T-cell (primary cell): ENCODE data around the gene KRTAP3-2. TPM values are rescaled to one million over a fixed set of nuclear protein-coding genes. Genes with fewer than 3 reads are reported as not detected.

Experiments
- ATAC-seq, 4 experiments: fragments of 200-7000 bp in 3 of 4; fragments of 150-1000 bp in 1 of 4; cut with Tn5 transposase; replicated peaks in 1 of 4; 1 replicate in 3 of 4; 2 replicates in 1 of 4; pipeline ENCODE4 v1.10.0; 2021; ENCODE audit warnings: moderate library complexity in 3 of 4, mild to moderate bottlenecking in 2 of 4, moderate number of reproducible peaks in 1 of 4
- CTCF ChIA-PET, 2 donors: fragments of 300-600 bp; sonication (Branson Sonifier 250); formaldehyde crosslinking; loops; one replicate each; lab custom pipeline; 2022; ENCODE audit warnings: antibody characterized with exemption in 2 of 2; lab: Charles Lee
- POLR2A ChIA-PET, 2 donors: fragments of 300-600 bp; sonication (Branson Sonifier 250); formaldehyde crosslinking; loops; one replicate each; lab custom pipeline; 2022; ENCODE audit warnings: antibody characterized with exemption in 2 of 2; lab: Charles Lee
- DNase-seq, 35 experiments: peaks; one replicate each; pipeline versions ENCODE4 v3.0.0 to v3.0.0-alpha.2; 2013 to 2023
- H3K27ac ChIP-seq: one replicate; pipeline ENCODE4 v1.5.1; 2013; ENCODE audit warnings: low read length
- H3K27me3 ChIP-seq, 2 experiments: replicated peaks in 1 of 2; 1 replicate in 1 of 2; 2 replicates in 1 of 2; pipeline versions ENCODE4 v1.6.1 to v1.7.0; 2013; ENCODE audit warnings: low read length in 1 of 2, mixed read lengths in 1 of 2; ENCODE audit not compliant: control insufficient read depth in 2 of 2, insufficient read depth in 2 of 2; ENCODE audit errors: extremely low read depth in 1 of 2
- H3K36me3 ChIP-seq, 2 donors: 1 replicate in 1 of 2; 2 replicates in 1 of 2; pipeline versions ENCODE4 v1.6.1 to v1.7.0; 2013; ENCODE audit warnings: low read length in 1 of 2; ENCODE audit not compliant: control insufficient read depth in 2 of 2, insufficient read depth in 1 of 2; ENCODE audit errors: extremely low read depth in 1 of 2
- H3K4me1 ChIP-seq, 2 experiments: 1 replicate in 1 of 2; 2 replicates in 1 of 2; pipeline versions ENCODE4 v1.6.1 to v1.7.0; 2013; ENCODE audit warnings: low read length in 2 of 2, mixed read lengths in 1 of 2; ENCODE audit not compliant: insufficient read depth in 2 of 2, control insufficient read depth in 1 of 2; ENCODE audit errors: extremely low read depth in 1 of 2
- H3K4me3 ChIP-seq, 2 donors: 1 replicate in 1 of 2; 2 replicates in 1 of 2; pipeline versions ENCODE4 v1.5.1 to v1.7.0; 2013; ENCODE audit warnings: mild to moderate bottlenecking in 2 of 2, low read length in 1 of 2, moderate library complexity in 1 of 2; ENCODE audit not compliant: control insufficient read depth in 1 of 2; ENCODE audit errors: extremely low read depth in 1 of 2
- H3K9me3 ChIP-seq: 2 replicates; pipeline ENCODE4 v1.7.0; 2013
- H3K27ac Mint-ChIP-seq, 2 donors: one replicate each; pipeline ENCODE4 v1.8.0; 2020 to 2021; ENCODE audit warnings: mild to moderate bottlenecking in 2 of 2, mixed read lengths in 2 of 2
- H3K27me3 Mint-ChIP-seq, 2 donors: one replicate each; pipeline ENCODE4 v1.8.0; 2021 to 2022; ENCODE audit warnings: mixed read lengths in 2 of 2
- H3K36me3 Mint-ChIP-seq: one replicate; pipeline ENCODE4 v1.8.0; 2021; ENCODE audit warnings: mixed read lengths
- H3K4me1 Mint-ChIP-seq, 3 donors: one replicate each; pipeline ENCODE4 v1.8.0; 2020 to 2022; ENCODE audit warnings: mixed read lengths in 3 of 3, mild to moderate bottlenecking in 1 of 3
- H3K4me3 Mint-ChIP-seq, 3 donors: one replicate each; pipeline ENCODE4 v1.8.0; 2020 to 2022; ENCODE audit warnings: mild to moderate bottlenecking in 3 of 3, mixed read lengths in 3 of 3, moderate library complexity in 3 of 3
- H3K9me3 Mint-ChIP-seq, 3 donors: one replicate each; pipeline ENCODE4 v1.8.0; 2020 to 2022; ENCODE audit warnings: mixed read lengths in 3 of 3
- WGBS: methylation state at CpG from one replicate; pipeline ENCODE4 v1.1.5; 2013; ENCODE audit warnings: missing lambda C conversion rate; ENCODE audit not compliant: insufficient coverage; 5-methylcytosine and 5-hydroxymethylcytosine counted together
- total RNA-seq, 35 experiments: library from RNA in 6 of 35; stranded (reverse) in 6 of 35; fragments of 120-200 nt in 1 of 35; gene quantifications; one replicate each; pipeline versions ENCODE4 v1.2.1 to v1.2.4 and lab custom pipeline; 2013 to 2026

The KRTAP3-2 gene
- total RNA-seq, 5 donors from 2014 or later (not counting 1 experiment from before 2014, with no cell fraction given): not detected

GRCh38 chr17:40966848-40967247 is 32.9 kb downstream of the KRTAP3-2 start, which contains the start of gene KRT39:
KRT39 (minus strand) TSS chr17:40966948; CDS start chr17:40966856, 92 bp downstream.
- no CpG with 5 or more reads among the region's 1 CpG for WGBS
- no peak within 1 kb of the TSS for H3K4me3 ChIP-seq
- Mint-ChIP-seq H3K9me3 (no peaks in the 10 kb centered on the region), H3K4me3 (no peak within 1 kb of the TSS), H3K27ac (no peak within 1 kb of the TSS), H3K27me3 (peaks cover 8 to 26% of the 10 kb centered on the region in 2 donors), H3K36me3 (no peaks in the 10 kb centered on the region), H3K4me1 (peaks cover 0 to 5% (median 0%) of the 10 kb centered on the region in 3 donors)
- no peak within 1 kb of the TSS for H3K27ac ChIP-seq
- DNase-seq (no peak), ATAC-seq (no peak)
- CTCF ChIA-PET: interaction anchor here in 1 of 2 donors (0.6 kb wide), 1 partner anchor 1158 kb away, joined by 4 read pairs; no protein-coding TSS in a partner anchor
- no peaks in the 10 kb centered on the region for H3K4me1 ChIP-seq
- POLR2A ChIA-PET: interaction anchor here in 1 of 2 donors (0.6 kb wide), 1 partner anchor 241 kb away, joined by 3 read pairs; no protein-coding TSS in a partner anchor
- no peaks in the 10 kb centered on the region for H3K36me3 ChIP-seq
- no peaks in the 10 kb centered on the region for H3K27me3 ChIP-seq
- H3K9me3 ChIP-seq: no peaks in the 10 kb centered on the region

GRCh38 chr17:40963838-40964237 is 35.9 kb downstream of the KRTAP3-2 start:
- Mint-ChIP-seq H3K4me1 (peaks cover 0 to 7% (median 0%) of the 10 kb centered on the region in 3 donors), H3K27ac (no peak overlapping the region), H3K27me3 (peaks cover 6 to 28% of the 10 kb centered on the region in 2 donors), H3K9me3 (no peaks in the 10 kb centered on the region), H3K36me3 (no peaks in the 10 kb centered on the region), H3K4me3 (no peak overlapping the region)
- Histone ChIP-seq H3K9me3 (no peaks in the 10 kb centered on the region), H3K4me1 (no peaks in the 10 kb centered on the region), H3K36me3 (no peaks in the 10 kb centered on the region), H3K27me3 (peaks cover 0 to 4% of the 10 kb centered on the region in 2 experiments), H3K4me3 (no peak overlapping the region), H3K27ac (no peak overlapping the region)
- ChIA-PET CTCF (interaction anchor here in 1 of 2 donors (0.8 kb wide), 1 partner anchor 167 kb away, joined by 3 read pairs; no protein-coding TSS in a partner anchor), POLR2A (no interaction called here)
- ATAC-seq (peak in 1 of 4 experiments; percentile 36), DNase-seq (peak in 2 of 35 experiments; percentile 0 to 38)
- no CpG with 5 or more reads among the region's 1 CpG for WGBS

DNA sequence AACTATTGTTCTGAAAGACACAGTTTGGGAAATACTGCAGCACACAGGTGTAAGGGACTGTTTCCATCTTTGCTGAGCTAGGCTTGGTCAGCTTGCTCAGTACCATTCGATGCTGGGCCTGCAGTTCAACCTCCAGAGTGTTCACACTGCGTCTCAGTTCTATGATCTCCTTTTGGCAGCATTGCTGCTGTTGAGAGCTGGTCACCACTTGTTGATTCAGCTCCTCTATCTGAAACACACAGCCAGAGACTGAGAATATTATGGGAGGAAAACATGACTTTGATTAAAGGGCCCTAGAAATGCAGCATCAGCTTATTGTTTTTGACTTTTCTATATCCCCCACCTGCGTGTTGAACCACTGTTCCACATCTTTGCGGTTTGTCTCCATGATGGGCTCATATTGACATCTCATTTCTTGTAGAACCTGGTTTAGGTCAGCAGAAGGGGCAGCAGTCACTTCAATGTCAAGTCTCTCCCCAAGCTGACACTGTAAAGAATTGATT is 37.6 kb downstream of the KRTAP3-2 start:
- no peaks in the 10 kb centered on the region for H3K36me3 Mint-ChIP-seq
- ChIA-PET POLR2A (no interaction called here), CTCF (interaction anchor here in 1 of 2 donors (1.3 kb wide), 1 partner anchor 19 kb away, joined by 3 read pairs; no protein-coding TSS in a partner anchor)
- H3K36me3 ChIP-seq: no peaks in the 10 kb centered on the region
- DNase-seq (no peak), ATAC-seq (no peak)
- H3K4me3 ChIP-seq: no peak overlapping the region
- H3K4me3 Mint-ChIP-seq: no peak overlapping the region
- peaks cover 3 to 28% of the 10 kb centered on the region in 2 donors for H3K27me3 Mint-ChIP-seq
- no peak overlapping the region for H3K27ac ChIP-seq
- WGBS: 81% methylated on average over 4 of the region's 4 CpGs
- no peaks in the 10 kb centered on the region for H3K9me3 ChIP-seq
- peaks cover 0 to 7% (median 0%) of the 10 kb centered on the region in 3 donors for H3K4me1 Mint-ChIP-seq
- H3K27me3 ChIP-seq: peaks cover 0 to 4% of the 10 kb centered on the region in 2 experiments
- H3K27ac Mint-ChIP-seq: no peak overlapping the region
- no peaks in the 10 kb centered on the region for H3K9me3 Mint-ChIP-seq
- H3K4me1 ChIP-seq: no peaks in the 10 kb centered on the region

- POLR2A ChIA-PET: no interaction called here
- ATAC-seq (no peak), DNase-seq (no peak)
- Mint-ChIP-seq H3K27me3 (peaks cover 3 to 29% of the 10 kb centered on the region in 2 donors), H3K4me1 (peaks cover 0 to 7% (median 0%) of the 10 kb centered on the region in 3 donors), H3K9me3 (no peaks in the 10 kb centered on the region), H3K36me3 (no peaks in the 10 kb centered on the region), H3K27ac (no peak overlapping the region), H3K4me3 (no peak overlapping the region)
- Histone ChIP-seq H3K27me3 (peaks cover 0 to 4% of the 10 kb centered on the region in 2 experiments), H3K4me3 (no peak overlapping the region), H3K9me3 (no peaks in the 10 kb centered on the region), H3K36me3 (no peaks in the 10 kb centered on the region), H3K27ac (no peak overlapping the region), H3K4me1 (no peaks in the 10 kb centered on the region)
- CTCF ChIA-PET: interaction anchor here in 1 of 2 donors (1.3 kb wide), 1 partner anchor 19 kb away, joined by 3 read pairs; no protein-coding TSS in a partner anchor
- WGBS: no CpG with 5 or more reads among the region's 1 CpG
Observed at GRCh38 chr17:40961591-40961990, 38.1 kb downstream of the KRTAP3-2 start.

- no peaks in the 10 kb centered on the region for H3K4me1 ChIP-seq
Observed at GRCh38 chr17:40960144-40960543, 39.6 kb downstream of the KRTAP3-2 start.

GRCh38 chr17:40958086-40958953 is 41.4 kb downstream of the KRTAP3-2 start:
- Mint-ChIP-seq H3K9me3 (no peaks in the 10 kb centered on the region), H3K27me3 (peaks cover 22 to 28% of the 10 kb centered on the region in 2 donors), H3K27ac (no peak overlapping the region), H3K4me3 (no peak overlapping the region), H3K4me1 (peaks cover 0 to 2% (median 0%) of the 10 kb centered on the region in 3 donors), H3K36me3 (no peaks in the 10 kb centered on the region)
- no peak overlapping the region for H3K4me3 ChIP-seq
- POLR2A ChIA-PET: no interaction called here
- CTCF ChIA-PET: interaction anchor here (0.7 to 0.9 kb wide), 2 partner anchors 12 to 690 kb away, joined by 3 read pairs; no protein-coding TSS in a partner anchor
- DNase-seq: no peak
- H3K4me1 ChIP-seq: no peaks in the 10 kb centered on the region
- no peaks in the 10 kb centered on the region for H3K9me3 ChIP-seq
- H3K36me3 ChIP-seq: no peaks in the 10 kb centered on the region
- peaks cover 0 to 4% of the 10 kb centered on the region in 2 experiments for H3K27me3 ChIP-seq
- ATAC-seq: no peak
- H3K27ac ChIP-seq: no peak overlapping the region
- 85% methylated on average over 4 of the region's 12 CpGs for WGBS

More at GRCh38 chr17:40960144-40960543, 39.6 kb downstream of the KRTAP3-2 start:
- no peaks in the 10 kb centered on the region for H3K36me3 ChIP-seq
- Mint-ChIP-seq H3K27ac (no peak overlapping the region), H3K27me3 (peaks cover 9 to 29% of the 10 kb centered on the region in 2 donors), H3K4me1 (peaks cover 0 to 7% (median 0%) of the 10 kb centered on the region in 3 donors), H3K4me3 (no peak overlapping the region), H3K36me3 (no peaks in the 10 kb centered on the region), H3K9me3 (no peaks in the 10 kb centered on the region)
- ChIA-PET CTCF (no interaction called here), POLR2A (no interaction called here)
- ATAC-seq: no peak
- peaks cover 0 to 4% of the 10 kb centered on the region in 2 experiments for H3K27me3 ChIP-seq
- H3K4me3 ChIP-seq: no peak overlapping the region
- 91% methylated on average over 6 of the region's 10 CpGs for WGBS
- H3K27ac ChIP-seq: no peak overlapping the region
- no peaks in the 10 kb centered on the region for H3K9me3 ChIP-seq
- DNase-seq: no peak
